Right atrium auricular region (tissue), 2 donors: ENCODE measurements around the gene NINJ1. TPM values are rescaled to one million over a fixed set of nuclear protein-coding genes. Genes with fewer than 3 reads are reported as not detected.

Experiments
- DNase-seq: peaks from one replicate; pipeline ENCODE4 v3.0.0-alpha.2; 2019; ENCODE audit warnings: low spot score
- H3K27ac ChIP-seq, 2 donors: fragments of 200-600 bp; sonication (generic); 1 replicate in 1 of 2; 2 replicates in 1 of 2; pipeline ENCODE4 v1.5.1; 2016 to 2019
- H3K27me3 ChIP-seq, 2 donors: fragments of 200-600 bp; sonication (generic); one replicate each; pipeline versions ENCODE4 v1.5.1 to v1.6.0; 2017 to 2019
- H3K36me3 ChIP-seq: fragments of 200-600 bp; sonication (generic); one replicate; pipeline ENCODE4 v1.5.1; 2016
- H3K4me1 ChIP-seq, 2 donors: fragments of 200-600 bp; sonication (generic); one replicate each; pipeline versions ENCODE4 v1.5.1 to v1.6.0; 2017 to 2019
- H3K4me3 ChIP-seq, 2 donors: fragments of 200-600 bp; sonication (generic); 1 replicate in 1 of 2; 2 replicates in 1 of 2; pipeline ENCODE4 v1.5.1; 2017 to 2019; ENCODE audit warnings: mild to moderate bottlenecking in 1 of 2, moderate library complexity in 1 of 2
- H3K9me3 ChIP-seq, 2 donors: fragments of 200-600 bp; sonication (generic); one replicate each; pipeline ENCODE4 v1.5.1; 2019
- total RNA-seq, 2 donors: library from RNA; depleted of rRNA; stranded (reverse); fragments of >200 nt; gene quantifications; one replicate each; pipeline ENCODE4 v1.1.0, GENCODE V29; 2016
- TF ChIP-seq, protein P1 (sequence below), 2 donors: fragments of 200-600 bp; sonication (generic); IDR thresholded peaks; one replicate each; pipeline ENCODE4 v1.5.1; 2019; ENCODE audit warnings: antibody characterized with exemption in 2 of 2

Gene NINJ1
- total RNA-seq, 2 donors from 2014 or later = 65.5 to 89.4 TPM

DNA sequence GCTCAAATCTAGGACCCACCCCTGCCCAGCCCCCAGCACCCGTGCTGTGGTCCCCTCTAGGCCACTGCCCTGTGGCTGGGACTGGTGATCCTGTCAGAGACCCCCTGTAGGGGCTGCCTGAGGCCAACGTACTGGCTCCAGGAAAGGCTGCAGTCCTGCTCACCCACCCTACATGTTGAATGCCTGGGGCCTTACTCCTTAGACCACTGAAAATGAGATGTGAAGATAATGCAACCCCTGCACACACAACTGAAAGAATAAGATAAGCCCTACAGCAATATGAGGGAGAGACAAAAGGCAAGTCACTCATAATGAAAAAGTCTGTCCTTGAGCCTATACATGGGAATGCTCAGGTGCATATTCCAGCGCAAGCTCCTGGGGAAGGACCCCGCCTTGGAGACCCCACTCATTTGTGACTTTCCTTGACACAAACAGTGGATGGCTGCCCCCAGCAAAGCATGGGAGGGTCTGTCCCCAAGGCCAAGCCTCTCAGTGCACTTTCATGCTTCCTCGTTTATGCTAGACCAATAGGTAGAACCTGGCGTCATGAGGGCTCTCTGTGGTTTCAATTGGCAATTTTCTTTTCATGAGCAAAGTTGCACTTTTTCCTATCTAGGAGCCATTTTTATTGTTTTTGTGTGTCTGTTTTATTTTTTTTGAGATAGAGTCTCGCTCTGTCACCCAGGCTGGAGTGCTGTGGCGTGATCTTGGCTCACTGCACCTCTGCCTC, 37.4 kb upstream of the NINJ1 start:
- Histone ChIP-seq H3K4me3 (no peak overlapping the region), H3K36me3 (no peaks in the 10 kb centered on the region), H3K27me3 (no peaks in the 10 kb centered on the region), H3K27ac (no peak overlapping the region), H3K9me3 (no peaks in the 10 kb centered on the region), H3K4me1 (no peaks in the 10 kb centered on the region)
- TF ChIP-seq, protein P1, sequence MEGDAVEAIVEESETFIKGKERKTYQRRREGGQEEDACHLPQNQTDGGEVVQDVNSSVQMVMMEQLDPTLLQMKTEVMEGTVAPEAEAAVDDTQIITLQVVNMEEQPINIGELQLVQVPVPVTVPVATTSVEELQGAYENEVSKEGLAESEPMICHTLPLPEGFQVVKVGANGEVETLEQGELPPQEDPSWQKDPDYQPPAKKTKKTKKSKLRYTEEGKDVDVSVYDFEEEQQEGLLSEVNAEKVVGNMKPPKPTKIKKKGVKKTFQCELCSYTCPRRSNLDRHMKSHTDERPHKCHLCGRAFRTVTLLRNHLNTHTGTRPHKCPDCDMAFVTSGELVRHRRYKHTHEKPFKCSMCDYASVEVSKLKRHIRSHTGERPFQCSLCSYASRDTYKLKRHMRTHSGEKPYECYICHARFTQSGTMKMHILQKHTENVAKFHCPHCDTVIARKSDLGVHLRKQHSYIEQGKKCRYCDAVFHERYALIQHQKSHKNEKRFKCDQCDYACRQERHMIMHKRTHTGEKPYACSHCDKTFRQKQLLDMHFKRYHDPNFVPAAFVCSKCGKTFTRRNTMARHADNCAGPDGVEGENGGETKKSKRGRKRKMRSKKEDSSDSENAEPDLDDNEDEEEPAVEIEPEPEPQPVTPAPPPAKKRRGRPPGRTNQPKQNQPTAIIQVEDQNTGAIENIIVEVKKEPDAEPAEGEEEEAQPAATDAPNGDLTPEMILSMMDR (IDR thresholded peaks at IDR 0.05) = no peak
- DNase-seq = no peak

DNA sequence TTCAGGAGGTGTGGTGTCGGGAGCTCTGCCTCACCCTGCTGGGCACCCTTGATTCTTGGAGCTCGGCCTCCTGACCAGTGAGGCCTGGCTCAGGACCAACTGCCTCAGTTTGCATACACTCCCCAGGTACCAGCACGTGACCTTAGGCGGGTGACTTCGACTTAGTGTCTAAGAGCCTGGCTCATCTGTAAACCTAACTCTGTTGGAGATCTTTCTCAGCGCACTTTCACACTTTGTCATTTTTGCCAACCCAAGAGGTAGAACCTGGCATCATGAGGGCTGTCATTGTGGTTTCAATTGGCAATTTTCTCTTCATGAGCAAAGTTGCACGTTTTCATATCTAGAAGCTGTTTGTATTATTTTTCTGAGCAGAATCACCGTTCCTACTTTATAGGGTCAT, 36.5 kb upstream of the NINJ1 start:
- DNase-seq = no peak
- H3K9me3 ChIP-seq = no peaks in the 10 kb centered on the region
- no peaks in the 10 kb centered on the region for H3K27me3 ChIP-seq
- no peak overlapping the region for H3K27ac ChIP-seq
- TF ChIP-seq, protein P1 (IDR thresholded peaks at IDR 0.05) = no peak
- no peak overlapping the region for H3K4me3 ChIP-seq
- H3K4me1 ChIP-seq = no peaks in the 10 kb centered on the region
- H3K36me3 ChIP-seq = no peaks in the 10 kb centered on the region

GRCh38 chr9:93169444-93169843, 35.4 kb upstream of the NINJ1 start:
- H3K4me3 ChIP-seq = no peak overlapping the region
- no peaks in the 10 kb centered on the region for H3K36me3 ChIP-seq
- no peaks in the 10 kb centered on the region for H3K27me3 ChIP-seq
- TF ChIP-seq, protein P1 (IDR thresholded peaks at IDR 0.05) = no peak
- no peaks in the 10 kb centered on the region for H3K9me3 ChIP-seq
- H3K27ac ChIP-seq = no peak overlapping the region
- no peaks in the 10 kb centered on the region for H3K4me1 ChIP-seq
- DNase-seq = no peak

DNA sequence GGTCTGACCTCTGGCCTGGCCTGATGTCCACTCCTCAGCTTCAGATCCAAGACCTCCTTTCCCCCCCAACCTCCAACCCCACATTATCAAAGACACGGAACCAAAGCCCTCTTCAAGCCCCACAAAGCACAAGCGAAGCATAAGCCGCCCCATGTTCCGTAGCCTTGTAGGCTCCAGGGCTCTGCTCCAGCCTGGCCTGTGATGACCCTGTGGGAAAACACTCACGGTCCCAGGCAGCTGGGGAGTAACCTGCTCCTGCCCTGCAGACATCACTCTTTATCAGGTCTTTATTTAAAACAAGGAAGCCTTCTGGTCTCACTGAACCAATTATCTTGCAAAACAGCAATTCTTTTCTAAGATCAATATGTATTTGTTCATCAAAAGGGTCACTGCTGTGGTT, 34.5 kb upstream of the NINJ1 start:
- TF ChIP-seq, protein P1 (IDR thresholded peaks at IDR 0.05) = no peak

DNA sequence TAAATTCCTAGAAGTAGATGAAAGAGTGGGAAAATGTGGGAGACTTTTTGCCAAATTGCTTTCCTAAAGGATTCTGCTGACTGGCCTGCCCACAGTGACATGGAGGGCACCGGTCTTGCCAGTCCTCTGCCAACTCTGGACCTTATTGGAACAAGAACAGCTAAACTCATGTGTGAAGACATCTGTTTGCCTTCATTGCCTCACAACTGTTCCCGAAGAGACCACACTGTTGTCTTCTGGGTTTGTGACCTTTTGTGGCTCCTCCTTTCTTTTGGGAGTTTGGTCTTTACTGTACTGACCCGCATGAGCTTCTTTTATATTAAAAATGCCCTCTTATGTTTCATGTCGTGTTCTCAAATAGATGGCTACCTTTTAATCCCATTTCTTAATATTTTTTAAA, 33.8 kb upstream of the NINJ1 start:
- Histone ChIP-seq H3K27ac (no peak overlapping the region), H3K27me3 (no peaks in the 10 kb centered on the region), H3K9me3 (no peaks in the 10 kb centered on the region), H3K36me3 (no peaks in the 10 kb centered on the region), H3K4me1 (no peaks in the 10 kb centered on the region), H3K4me3 (no peak overlapping the region)
- TF ChIP-seq, protein P1 (IDR thresholded peaks at IDR 0.05) = no peak
- DNase-seq = no peak

More for the DNA sequence above, 34.5 kb upstream of the NINJ1 start:
- DNase-seq = no peak
- Histone ChIP-seq H3K27me3 (no peaks in the 10 kb centered on the region), H3K36me3 (no peaks in the 10 kb centered on the region), H3K9me3 (no peaks in the 10 kb centered on the region), H3K4me1 (no peaks in the 10 kb centered on the region), H3K4me3 (no peak overlapping the region), H3K27ac (no peak overlapping the region)

DNA sequence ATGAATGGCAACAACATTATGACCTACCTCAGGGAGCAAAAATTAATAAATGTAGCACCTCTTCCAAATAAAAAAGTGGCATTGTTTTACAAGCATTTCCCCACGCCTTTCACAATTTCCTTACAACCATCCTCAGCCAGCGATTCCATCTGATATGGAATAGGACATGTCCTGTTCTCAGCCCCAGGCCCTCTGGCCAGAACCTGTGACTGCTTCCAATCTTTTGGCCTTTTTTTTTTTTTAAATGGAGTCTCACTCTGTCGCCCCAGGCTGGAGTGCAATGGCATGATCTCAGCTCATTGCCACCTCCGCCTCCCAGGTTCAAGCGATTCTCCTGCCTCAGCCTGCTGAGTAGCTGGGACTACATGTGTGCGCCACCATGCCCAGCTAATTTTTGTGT, 33.1 kb upstream of the NINJ1 start:
- Histone ChIP-seq H3K27ac (no peak overlapping the region), H3K9me3 (no peaks in the 10 kb centered on the region), H3K4me1 (peaks cover 0 to 6% of the 10 kb centered on the region in 2 donors), H3K4me3 (no peak overlapping the region), H3K36me3 (no peaks in the 10 kb centered on the region), H3K27me3 (no peaks in the 10 kb centered on the region)
- TF ChIP-seq, protein P1 (IDR thresholded peaks at IDR 0.05) = no peak
- no peak for DNase-seq
